Mammary epithelial cell (primary cell): Measurements from ENCODE around the gene HHATL.

ENCODE experiments used
- CTCF ChIP-seq, 2 donors: IDR thresholded peaks in 1 of 2; conservative IDR thresholded peaks in 1 of 2; 2 replicates each; pipeline ENCODE4 v1.5.1; 2011 to 2012; ENCODE audit warnings: inconsistent platforms in 2 of 2, low read length in 2 of 2, mild to moderate bottlenecking in 2 of 2, control low read depth in 1 of 2, low read depth in 1 of 2; ENCODE audit not compliant: insufficient read depth in 1 of 2; ENCODE audit errors: extremely low read depth in 1 of 2
- EZH2 ChIP-seq: IDR thresholded peaks from 2 replicates; pipeline ENCODE4 v1.6.1; 2012; ENCODE audit warnings: low read length, inconsistent platforms, borderline replicate concordance

DNA sequence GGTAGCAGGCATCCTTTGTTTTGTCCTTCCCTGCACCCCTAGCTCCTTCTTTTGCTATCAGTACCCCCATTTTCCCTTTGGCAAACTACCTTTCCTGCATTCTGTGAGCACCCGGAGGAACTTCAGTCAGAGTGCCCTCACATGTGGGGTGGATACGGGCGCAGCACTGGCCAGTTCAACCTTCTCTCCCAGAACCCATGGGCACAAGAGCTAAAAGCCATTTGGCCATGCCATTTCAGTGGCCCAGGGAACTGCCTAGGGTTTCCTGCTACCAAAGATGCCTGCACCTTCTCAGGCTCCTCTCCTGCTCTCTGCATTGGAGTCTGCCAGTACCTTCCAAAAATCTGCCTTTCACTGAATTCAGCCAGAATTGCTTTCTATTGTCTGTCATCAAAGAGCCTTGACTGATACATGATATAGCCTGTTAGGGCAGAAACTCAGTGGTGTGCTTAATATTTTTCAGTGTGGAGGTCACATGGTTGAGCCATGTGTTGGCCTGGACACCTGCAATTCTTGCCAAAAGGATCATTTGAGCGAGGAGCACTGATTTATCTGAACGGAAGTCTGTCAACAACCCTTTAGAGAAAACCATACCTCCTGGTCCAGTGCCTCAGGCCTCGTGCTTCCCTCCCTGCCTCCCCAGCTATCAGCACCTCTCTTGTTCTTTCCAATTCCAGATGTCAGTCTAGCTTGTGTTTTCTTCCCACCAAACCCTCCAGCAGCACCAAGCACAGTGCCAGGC lies 27.0 kb upstream of the HHATL start:
- no peak for TF ChIP-seq CTCF (conservative IDR thresholded peaks at IDR 0.05 in 1 of 2, IDR thresholded peaks at IDR 0.05 in 1 of 2; ENCODE audit: extremely low read depth in 1 of 2, insufficient read depth in 1 of 2, low read depth in 1 of 2, low read length in 2 of 2)
- no peak for TF ChIP-seq EZH2
